Upper lobe of right lung (tissue), 1 donor: ENCODE data around the gene UEVLD. TPM values are rescaled to one million over a fixed set of nuclear protein-coding genes. Genes with fewer than 3 reads are reported as not detected.

ENCODE experiments used
- ATAC-seq: fragments of 200-7000 bp; cut with Tn5 transposase; one replicate; pipeline ENCODE4 v1.9.1; 2020; ENCODE audit warnings: mild to moderate bottlenecking, moderate library complexity
- DNase-seq: peaks from one replicate; pipeline ENCODE4 v3.0.0-alpha.2; 2020
- H3K27ac ChIP-seq: fragments of 200-600 bp; one replicate; pipeline ENCODE4 v1.8.0; 2022
- H3K27me3 ChIP-seq: fragments of 200-600 bp; one replicate; pipeline ENCODE4 v1.8.0; 2022; ENCODE audit warnings: mild to moderate bottlenecking
- H3K36me3 ChIP-seq: fragments of 200-600 bp; one replicate; pipeline ENCODE4 v1.8.0; 2022
- H3K4me1 ChIP-seq: fragments of 200-600 bp; one replicate; pipeline ENCODE4 v1.8.0; 2022
- H3K4me3 ChIP-seq: fragments of 200-600 bp; one replicate; pipeline ENCODE4 v1.8.0; 2022; ENCODE audit warnings: mild to moderate bottlenecking
- H3K9me3 ChIP-seq: fragments of 200-600 bp; one replicate; pipeline ENCODE4 v1.8.0; 2022
- CTCF ChIP-seq: fragments of 200-600 bp; IDR thresholded peaks from one replicate; pipeline ENCODE4 v1.8.0; 2022; ENCODE audit warnings: antibody characterized with exemption
- intact Hi-C: fragments of 100-400 bp; cut with DNase I; formaldehyde crosslinking; loops from one replicate; pipeline ENCODE4 v1.11.0; 2022
- total RNA-seq: library from RNA; stranded (reverse); fragmentation: NEBNext Ultra II Directional; extraction: Animal tissue kit (Norgen Biotek cat#: 25700); gene quantifications from one replicate; pipeline ENCODE4 v1.2.1, GENCODE V29; 2021
- donor health status: DM: no; HTN: yes; CAD: no; lungs with severe emphysema.

Gene UEVLD
- total RNA-seq, 1 donor from 2014 or later = 24.0 TPM

DNA sequence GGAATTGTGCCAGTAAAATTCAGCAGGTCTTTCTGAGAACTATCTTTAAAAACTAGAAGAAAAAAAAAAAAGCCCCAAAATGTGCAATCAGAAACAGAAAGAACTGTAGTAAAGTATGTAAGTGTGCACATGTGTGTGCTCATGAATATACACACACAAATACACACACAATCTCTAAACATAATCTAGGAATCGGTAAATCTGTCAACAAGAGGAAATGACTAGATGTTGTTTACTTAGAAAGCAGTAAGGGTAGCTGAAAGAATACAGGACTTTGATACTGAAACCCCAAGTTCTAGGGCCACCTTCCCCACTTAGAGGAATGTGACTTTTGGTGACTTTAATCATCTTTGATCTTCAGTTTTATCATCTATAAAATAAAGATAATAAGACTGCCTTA lies 13.2 kb downstream of the UEVLD start:
- H3K36me3 ChIP-seq = peaks cover 46% of the 10 kb centered on the region

DNA sequence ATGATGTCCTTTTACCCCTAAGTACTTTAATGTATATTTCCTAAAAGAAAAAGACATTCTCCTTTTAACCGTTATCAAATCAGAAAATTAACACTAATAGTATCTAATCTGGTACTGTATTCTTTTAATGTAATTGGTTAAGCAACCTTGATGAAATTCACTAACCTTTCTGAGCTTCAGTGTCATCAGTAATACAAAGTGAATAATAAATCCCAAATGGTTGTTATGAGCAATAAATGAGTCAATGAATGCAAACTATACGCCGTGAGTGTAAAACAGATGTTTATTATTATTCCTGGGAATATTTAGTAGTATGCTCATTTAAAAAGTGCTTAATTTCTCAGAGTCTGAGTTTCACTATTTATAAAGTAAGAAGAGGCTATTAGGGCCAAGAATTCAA lies 21.5 kb downstream of the UEVLD start:
- intact Hi-C loops = no loop called here
- peaks cover 86% of the 10 kb centered on the region for H3K36me3 ChIP-seq
- DNase-seq (no peak), ATAC-seq (no peak)
- no peaks in the 10 kb centered on the region for H3K27me3 ChIP-seq
- H3K4me3 ChIP-seq = no peak overlapping the region
- no peak for TF ChIP-seq CTCF
- H3K27ac ChIP-seq = no peak overlapping the region
- no peaks in the 10 kb centered on the region for H3K9me3 ChIP-seq
- no peaks in the 10 kb centered on the region for H3K4me1 ChIP-seq

More for the DNA sequence above, 13.2 kb downstream of the UEVLD start:
- ATAC-seq (no peak), DNase-seq (no peak)
- Histone ChIP-seq H3K4me3 (no peak overlapping the region), H3K9me3 (no peaks in the 10 kb centered on the region), H3K27ac (no peak overlapping the region), H3K4me1 (no peaks in the 10 kb centered on the region), H3K27me3 (no peaks in the 10 kb centered on the region)
- TF ChIP-seq CTCF = no peak
- intact Hi-C loops = no loop called here

DNA sequence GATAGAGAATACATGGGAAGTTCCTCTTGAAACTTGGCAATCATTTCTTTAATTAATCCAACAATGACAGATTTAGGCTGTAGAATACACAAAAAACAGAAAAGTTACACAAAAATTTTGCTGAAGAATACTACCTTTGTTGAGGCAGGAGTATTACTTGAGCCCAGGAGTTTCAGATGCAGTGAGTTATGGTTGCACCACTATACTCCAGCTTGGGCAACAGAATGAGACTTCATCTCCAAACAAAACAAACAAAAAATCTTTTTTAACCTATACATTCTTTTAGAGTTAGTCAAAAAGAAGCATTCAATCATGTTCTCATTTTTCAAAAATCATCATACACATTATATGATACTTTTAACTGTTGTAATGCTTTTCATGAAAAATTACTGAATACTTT lies 22.1 kb downstream of the UEVLD start:
- intact Hi-C loops = no loop called here
- peaks cover 86% of the 10 kb centered on the region for H3K36me3 ChIP-seq
- ATAC-seq = no peak

GRCh38 chr11:18564149-18564548 lies 24.4 kb downstream of the UEVLD start:
- Histone ChIP-seq H3K9me3 (no peaks in the 10 kb centered on the region), H3K36me3 (peaks cover 78% of the 10 kb centered on the region), H3K4me3 (no peak overlapping the region), H3K4me1 (no peaks in the 10 kb centered on the region), H3K27ac (no peak overlapping the region), H3K27me3 (no peaks in the 10 kb centered on the region)
- intact Hi-C loops = no loop called here
- DNase-seq = no peak
- ATAC-seq = no peak
- no peak for TF ChIP-seq CTCF

More for the DNA sequence above, 22.1 kb downstream of the UEVLD start:
- Histone ChIP-seq H3K4me3 (no peak overlapping the region), H3K9me3 (no peaks in the 10 kb centered on the region), H3K4me1 (no peaks in the 10 kb centered on the region), H3K27ac (no peak overlapping the region), H3K27me3 (no peaks in the 10 kb centered on the region)
- TF ChIP-seq CTCF = no peak
- DNase-seq = no peak

- intact Hi-C loops = no loop called here
- Histone ChIP-seq H3K4me1 (no peaks in the 10 kb centered on the region), H3K4me3 (no peak overlapping the region), H3K9me3 (no peaks in the 10 kb centered on the region), H3K36me3 (peaks cover 78% of the 10 kb centered on the region), H3K27ac (no peak overlapping the region), H3K27me3 (no peaks in the 10 kb centered on the region)
- ATAC-seq = no peak
- no peak for TF ChIP-seq CTCF
- no peak for DNase-seq
Measured at GRCh38 chr11:18563090-18563730, 25.3 kb downstream of the UEVLD start.

DNA sequence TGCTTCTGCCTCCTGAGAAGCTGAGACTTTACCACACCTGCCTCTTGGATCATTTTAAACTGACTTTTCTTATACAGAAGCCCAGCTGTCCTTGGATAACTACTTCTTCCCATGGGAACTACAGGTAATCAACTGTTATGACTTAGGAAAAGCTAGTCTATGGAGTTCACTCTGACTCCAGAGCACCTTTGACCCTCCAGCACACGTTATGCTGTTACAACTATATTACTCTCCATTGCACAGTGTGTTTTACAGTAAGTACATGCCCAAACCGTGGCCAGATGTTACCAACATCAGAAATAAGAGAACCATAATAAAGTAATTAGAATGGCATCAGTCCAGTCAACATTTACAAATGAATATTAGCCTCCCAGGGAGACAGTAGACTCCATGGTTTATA lies 40.5 kb downstream of the UEVLD start:
- no peaks in the 10 kb centered on the region for H3K9me3 ChIP-seq
- TF ChIP-seq CTCF = no peak
- DNase-seq (no peak), ATAC-seq (no peak)
- H3K27me3 ChIP-seq = no peaks in the 10 kb centered on the region
- peaks cover 57% of the 10 kb centered on the region for H3K36me3 ChIP-seq
- H3K27ac ChIP-seq = no peak overlapping the region
- no peaks in the 10 kb centered on the region for H3K4me1 ChIP-seq
- H3K4me3 ChIP-seq = no peak overlapping the region
- intact Hi-C loops = no loop called here
